Measurements from ENCODE around the gene PM20D2. TPM values are rescaled to one million over a fixed set of nuclear protein-coding genes. Genes with fewer than 3 reads are reported as not detected.

The PM20D2 gene
- total RNA-seq, 2 experiments from 2014 or later, result 18.9 to 20.6 TPM

DNA sequence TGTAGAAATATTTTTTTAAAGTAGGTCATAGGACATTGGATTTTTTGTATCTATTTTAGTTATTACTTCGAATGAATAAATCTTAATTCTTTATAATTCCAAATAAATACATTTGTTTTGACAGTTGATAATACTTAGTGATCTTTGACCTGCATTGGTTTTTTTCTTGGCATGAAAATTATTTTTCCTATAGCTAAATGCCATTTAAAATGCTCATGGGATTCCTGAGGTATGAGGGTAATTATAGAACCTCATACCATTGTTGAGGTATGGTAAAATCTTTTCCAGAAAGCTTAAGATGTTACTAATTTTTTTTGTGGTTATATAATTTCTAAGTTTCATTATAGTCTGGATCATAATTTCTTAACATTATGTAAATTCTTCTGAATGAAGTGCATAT, 8.3 kb downstream of the PM20D2 start:
- peaks cover 17% of the 10 kb centered on the region for H3K4me1 Mint-ChIP-seq
- no peak for ATAC-seq (ENCODE audit: low read depth)
- peaks cover 26% of the 10 kb centered on the region for H3K36me3 Mint-ChIP-seq
- H3K4me3 Mint-ChIP-seq, result no peak overlapping the region
- POLR2A ChIA-PET, result no interaction called here
- no peak overlapping the region for H3K27ac Mint-ChIP-seq
- no peak for DNase-seq
- H3K27me3 Mint-ChIP-seq, result no peaks in the 10 kb centered on the region
- H3K9me3 Mint-ChIP-seq, result no peaks in the 10 kb centered on the region

DNA sequence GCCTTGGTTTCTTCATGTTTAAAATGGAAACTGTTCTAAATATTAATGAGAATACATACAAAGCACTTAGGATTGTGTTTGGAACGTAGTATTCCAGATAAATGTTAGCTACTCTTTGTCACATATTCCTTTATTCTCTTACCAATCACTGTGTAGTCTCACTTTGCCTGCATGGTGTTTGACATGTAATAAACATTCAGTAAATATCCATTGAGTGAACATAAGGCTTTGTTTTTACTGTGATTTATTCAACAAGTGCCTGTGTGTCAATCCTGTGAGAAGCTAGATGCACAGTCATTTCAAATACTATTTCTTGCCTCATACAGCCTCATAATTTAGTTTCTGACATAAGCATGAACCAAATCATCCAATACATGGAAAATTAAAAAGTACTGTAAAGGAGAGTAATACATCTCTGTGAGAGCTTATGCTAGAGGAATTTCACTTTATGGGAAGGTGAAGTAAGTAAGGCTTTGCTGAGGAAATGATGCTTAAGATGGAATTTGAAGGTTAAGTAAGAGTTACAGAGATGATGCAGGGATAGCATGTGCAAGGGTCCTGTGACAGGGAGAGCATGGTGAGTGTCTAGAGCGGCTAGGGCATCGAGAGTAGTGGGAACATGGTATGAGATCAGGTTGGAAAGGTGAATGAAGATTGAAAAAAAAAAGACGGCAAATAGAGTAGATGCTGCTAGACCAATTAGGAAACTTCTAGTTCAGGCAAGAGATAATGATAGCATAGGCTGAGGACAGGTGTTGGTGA, 14.7 kb downstream of the PM20D2 start:
- Mint-ChIP-seq H3K9me3 (no peaks in the 10 kb centered on the region), H3K36me3 (peaks cover 26% of the 10 kb centered on the region), H3K4me1 (peaks cover 3% of the 10 kb centered on the region), H3K4me3 (no peak overlapping the region), H3K27me3 (no peaks in the 10 kb centered on the region), H3K27ac (no peak overlapping the region)
- DNase-seq (no peak), ATAC-seq (ENCODE audit: low read depth) (no peak)
- POLR2A ChIA-PET, result no interaction called here

DNA sequence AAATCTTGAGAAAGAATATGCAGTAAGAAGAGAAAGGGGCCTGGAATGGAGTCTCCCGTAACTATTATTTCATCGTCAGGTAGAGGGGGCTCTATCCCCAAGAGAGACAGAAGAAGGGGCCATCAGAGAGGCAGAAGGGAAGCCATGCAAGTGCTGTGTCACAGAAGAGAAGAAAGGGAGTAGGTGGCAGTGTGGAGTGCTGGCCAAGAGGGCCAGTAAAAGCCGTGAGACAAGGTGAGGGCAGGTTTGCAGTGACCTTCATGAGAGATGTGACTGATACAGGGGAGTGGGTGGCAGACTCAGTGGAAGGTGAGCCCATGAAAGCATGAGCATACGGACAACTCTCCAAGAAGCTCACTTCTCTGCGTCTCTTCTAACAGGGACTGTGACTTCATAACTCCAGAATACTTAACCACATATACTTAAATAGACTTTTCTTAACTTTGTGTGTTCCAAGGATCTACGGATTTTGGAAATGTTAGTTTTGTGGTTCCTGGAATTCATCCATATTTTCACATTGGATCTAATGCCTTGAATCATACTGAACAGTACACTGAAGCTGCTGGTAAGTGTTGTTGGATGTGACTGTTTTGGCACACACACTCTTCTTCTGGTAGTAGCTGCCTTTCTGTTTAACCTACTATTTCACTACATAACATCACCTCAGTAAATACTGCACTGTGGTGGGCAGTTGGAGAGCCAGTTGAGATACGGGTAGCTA, 15.6 kb downstream of the PM20D2 start:
- DNase-seq, result no peak
- Mint-ChIP-seq H3K27me3 (no peaks in the 10 kb centered on the region), H3K4me1 (peaks cover under 1% of the 10 kb centered on the region), H3K9me3 (no peaks in the 10 kb centered on the region), H3K27ac (peak overlapping the region; percentile 17), H3K36me3 (peaks cover 24% of the 10 kb centered on the region), H3K4me3 (no peak overlapping the region)
- POLR2A ChIA-PET, result no interaction called here
- ATAC-seq (ENCODE audit: low read depth), result no peak

DNA sequence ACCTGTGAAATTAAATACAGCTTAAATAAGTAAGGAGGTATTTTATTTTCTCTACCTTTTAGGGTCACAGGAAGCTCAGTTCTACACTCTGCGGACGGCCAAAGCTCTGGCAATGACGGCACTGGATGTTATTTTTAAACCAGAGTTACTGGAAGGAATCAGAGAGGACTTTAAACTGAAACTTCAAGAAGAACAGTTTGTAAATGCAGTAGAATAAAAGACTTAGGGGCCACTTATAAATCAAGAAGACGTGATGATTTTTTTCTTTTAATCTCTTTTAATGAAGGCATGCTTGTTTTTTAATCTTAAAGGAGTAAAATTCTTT, 16.2 kb downstream of the PM20D2 start:
- Mint-ChIP-seq H3K9me3 (no peaks in the 10 kb centered on the region), H3K4me3 (no peak overlapping the region), H3K4me1 (no peaks in the 10 kb centered on the region), H3K36me3 (peaks cover 24% of the 10 kb centered on the region), H3K27ac (no peak overlapping the region), H3K27me3 (no peaks in the 10 kb centered on the region)
- POLR2A ChIA-PET, result no interaction called here
- no peak for ATAC-seq (ENCODE audit: low read depth)
- DNase-seq, result no peak

DNA sequence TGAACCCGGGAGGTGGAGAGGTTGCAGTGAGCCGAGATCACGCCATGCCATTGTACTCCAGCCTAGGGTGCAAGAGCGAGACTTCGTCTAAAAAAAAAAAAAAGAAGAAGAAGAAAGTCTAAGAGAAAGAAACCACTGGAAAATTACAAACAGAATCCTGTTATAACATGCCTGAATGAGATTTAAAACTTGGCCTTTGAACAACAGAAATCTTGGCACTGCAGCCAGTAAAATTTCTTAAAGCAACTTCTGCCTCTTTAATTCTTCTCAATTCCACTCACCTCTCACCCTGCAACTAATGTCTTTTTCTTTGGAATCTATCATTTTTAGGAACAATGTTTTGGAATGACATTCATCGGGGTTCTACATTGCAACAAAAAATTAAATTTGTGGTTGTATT, 26.3 kb downstream of the PM20D2 start:
- no peaks in the 10 kb centered on the region for H3K36me3 Mint-ChIP-seq
- no peak overlapping the region for H3K4me3 Mint-ChIP-seq
- H3K9me3 Mint-ChIP-seq, result no peaks in the 10 kb centered on the region
- H3K4me1 Mint-ChIP-seq, result no peaks in the 10 kb centered on the region
- no peak for ATAC-seq (ENCODE audit: low read depth)
- DNase-seq, result no peak
- POLR2A ChIA-PET, result no interaction called here
- H3K27me3 Mint-ChIP-seq, result peaks cover 2% of the 10 kb centered on the region
- no peak overlapping the region for H3K27ac Mint-ChIP-seq

DNA sequence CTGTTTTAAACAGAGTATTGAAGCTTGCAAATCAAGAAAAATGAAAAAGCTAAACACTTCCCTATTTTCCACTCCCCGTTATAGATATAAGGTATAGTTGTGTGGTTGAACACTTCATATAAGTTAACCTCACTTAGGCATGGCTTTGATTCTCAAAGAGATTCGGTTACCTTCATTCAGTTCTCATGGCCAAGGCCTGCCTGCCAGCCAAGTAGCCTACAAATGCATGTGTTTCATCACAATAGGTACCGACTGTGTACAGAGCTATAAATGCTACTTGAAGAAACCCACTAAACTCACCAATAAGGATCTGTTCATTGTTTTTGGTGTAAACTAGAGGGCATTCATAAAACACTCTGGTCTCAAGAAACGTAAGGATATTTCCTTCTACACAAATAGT, 27.8 kb downstream of the PM20D2 start:
- H3K9me3 Mint-ChIP-seq, result no peaks in the 10 kb centered on the region
- DNase-seq, result no peak
- no peak overlapping the region for H3K4me3 Mint-ChIP-seq
- H3K4me1 Mint-ChIP-seq, result no peaks in the 10 kb centered on the region
- no peaks in the 10 kb centered on the region for H3K36me3 Mint-ChIP-seq
- no peak overlapping the region for H3K27ac Mint-ChIP-seq
- POLR2A ChIA-PET, result no interaction called here
- peaks cover 2% of the 10 kb centered on the region for H3K27me3 Mint-ChIP-seq
- no peak for ATAC-seq (ENCODE audit: low read depth)

DNA sequence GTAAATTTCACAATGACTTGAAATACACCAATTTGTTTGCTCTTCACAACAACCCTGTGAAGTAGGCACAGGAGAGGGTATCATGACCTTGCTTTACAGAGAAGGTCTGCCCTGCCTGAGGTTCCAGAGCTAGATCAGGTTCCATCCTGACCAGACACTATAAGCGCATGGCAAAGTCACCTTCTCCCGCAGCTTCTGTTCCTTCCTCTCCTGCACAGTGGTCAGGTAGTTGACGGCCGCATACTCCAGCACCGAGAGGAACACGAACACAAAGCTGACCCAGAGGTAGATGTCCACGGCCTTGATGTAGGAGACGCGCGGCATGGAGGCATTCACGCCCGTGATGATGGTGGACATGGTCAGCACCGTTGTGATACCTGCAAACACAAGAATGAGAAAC, 34.3 kb downstream of the PM20D2 start:
- Mint-ChIP-seq H3K36me3 (no peaks in the 10 kb centered on the region), H3K4me3 (no peak overlapping the region), H3K27me3 (peaks cover 17% of the 10 kb centered on the region), H3K9me3 (no peaks in the 10 kb centered on the region), H3K27ac (no peak overlapping the region), H3K4me1 (no peaks in the 10 kb centered on the region)
- ATAC-seq (ENCODE audit: low read depth) (no peak), DNase-seq (no peak)
- POLR2A ChIA-PET, result no interaction called here

DNA sequence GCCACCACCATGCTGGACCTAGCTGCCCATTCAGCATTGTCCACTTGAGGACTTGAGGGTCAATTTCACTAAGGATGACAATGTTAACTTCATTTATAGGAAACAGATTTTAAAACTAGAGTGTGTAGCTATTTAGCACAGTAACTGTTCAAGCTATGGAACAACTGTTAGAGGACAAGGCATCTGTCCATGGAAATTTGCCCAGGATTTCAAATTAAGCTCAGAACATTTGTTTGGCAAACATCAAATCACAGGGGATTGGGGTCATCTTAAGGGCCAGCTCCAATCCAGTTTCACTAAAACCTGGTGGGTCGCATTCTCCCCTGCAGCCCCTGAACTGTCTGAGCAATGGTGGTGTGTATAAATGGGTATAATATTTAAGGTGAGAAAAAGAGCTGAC, 35.1 kb downstream of the PM20D2 start:
- no peak overlapping the region for H3K4me3 Mint-ChIP-seq
- H3K9me3 Mint-ChIP-seq, result no peaks in the 10 kb centered on the region
- peaks cover 17% of the 10 kb centered on the region for H3K27me3 Mint-ChIP-seq
- no peak for DNase-seq
- ATAC-seq (ENCODE audit: low read depth), result no peak
- POLR2A ChIA-PET, result no interaction called here
- H3K4me1 Mint-ChIP-seq, result no peaks in the 10 kb centered on the region
- no peak overlapping the region for H3K27ac Mint-ChIP-seq
- H3K36me3 Mint-ChIP-seq, result no peaks in the 10 kb centered on the region

DNA sequence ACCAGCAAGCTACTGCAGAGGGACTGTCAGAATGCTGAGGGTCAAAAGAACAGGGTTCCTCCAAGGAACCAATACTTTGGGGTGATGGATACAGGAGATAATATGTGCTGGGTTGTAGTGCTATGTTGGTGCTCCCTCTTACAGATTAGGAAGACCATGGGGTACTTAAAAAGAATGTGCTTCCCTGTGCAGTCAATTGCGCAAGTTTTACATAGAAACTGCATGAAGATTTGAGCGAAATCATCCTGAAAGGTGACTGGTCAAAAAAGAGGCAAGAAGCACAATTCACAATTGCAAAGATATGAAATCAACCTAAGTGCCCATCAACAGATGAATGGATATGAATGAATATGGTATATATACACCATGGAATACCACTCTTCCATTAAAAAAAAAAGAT, 37.4 kb downstream of the PM20D2 start:
- no peaks in the 10 kb centered on the region for H3K4me1 Mint-ChIP-seq
- H3K27ac Mint-ChIP-seq, result no peak overlapping the region

DNA sequence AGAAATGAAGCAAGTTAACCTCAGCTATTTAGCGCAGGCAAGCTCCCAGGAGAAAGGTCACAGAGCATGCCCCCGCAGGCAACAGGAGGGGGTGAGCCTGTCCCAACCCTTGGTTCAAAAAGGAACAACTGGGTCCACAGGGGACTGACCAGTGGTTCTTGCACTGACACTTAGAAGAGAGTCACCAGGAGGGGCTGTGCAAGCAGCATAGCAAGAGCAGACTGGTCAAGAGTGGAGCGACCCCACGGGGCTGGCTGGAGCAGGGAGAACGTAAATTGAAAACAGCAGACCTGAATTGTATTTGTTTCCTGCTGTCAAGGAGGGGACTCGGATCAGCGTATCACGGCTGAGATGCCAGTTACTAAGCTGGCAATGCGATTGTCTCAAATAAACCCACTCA, 38.5 kb downstream of the PM20D2 start:
- no peak overlapping the region for H3K4me3 Mint-ChIP-seq
- H3K27ac Mint-ChIP-seq, result no peak overlapping the region
- H3K4me1 Mint-ChIP-seq, result no peaks in the 10 kb centered on the region
- DNase-seq, result no peak
- POLR2A ChIA-PET, result interaction anchor here (0.7 kb wide), 1 partner anchor 1863 kb away, joined by 5 read pairs; no protein-coding TSS in a partner anchor
- H3K36me3 Mint-ChIP-seq, result no peaks in the 10 kb centered on the region
- peaks cover 15% of the 10 kb centered on the region for H3K27me3 Mint-ChIP-seq
- no peaks in the 10 kb centered on the region for H3K9me3 Mint-ChIP-seq
- ATAC-seq (ENCODE audit: low read depth), result no peak

More for the DNA sequence above, 37.4 kb downstream of the PM20D2 start:
- Mint-ChIP-seq H3K27me3 (peaks cover 18% of the 10 kb centered on the region), H3K9me3 (no peaks in the 10 kb centered on the region), H3K4me3 (no peak overlapping the region), H3K36me3 (no peaks in the 10 kb centered on the region)
- no peak for ATAC-seq (ENCODE audit: low read depth)
- POLR2A ChIA-PET, result no interaction called here
- DNase-seq, result no peak

DNA sequence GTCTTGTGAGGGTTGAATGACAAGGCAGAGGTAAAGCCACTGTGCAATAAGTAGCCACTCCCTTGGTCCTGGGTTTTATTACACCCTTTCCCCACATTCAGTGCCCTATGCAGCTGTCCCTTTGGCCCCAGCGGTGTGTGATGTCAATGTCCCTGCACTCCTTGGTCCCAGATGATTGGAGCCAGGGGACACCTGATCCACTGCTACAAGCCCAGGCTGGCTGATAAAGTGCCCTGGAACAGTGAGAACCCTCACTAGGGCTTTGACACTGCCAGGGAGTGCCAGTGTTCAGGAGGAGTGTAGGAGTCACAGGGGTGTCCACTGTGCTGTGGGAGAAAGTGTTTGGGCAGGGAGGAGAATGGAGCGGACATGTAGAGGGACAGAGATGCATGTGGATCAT, 40.9 kb downstream of the PM20D2 start:
- Mint-ChIP-seq H3K4me1 (no peaks in the 10 kb centered on the region), H3K9me3 (no peaks in the 10 kb centered on the region), H3K27me3 (peaks cover 5% of the 10 kb centered on the region), H3K36me3 (no peaks in the 10 kb centered on the region), H3K27ac (no peak overlapping the region), H3K4me3 (no peak overlapping the region)
- ATAC-seq (ENCODE audit: low read depth) (no peak), DNase-seq (no peak)
- POLR2A ChIA-PET, result no interaction called here

DNA sequence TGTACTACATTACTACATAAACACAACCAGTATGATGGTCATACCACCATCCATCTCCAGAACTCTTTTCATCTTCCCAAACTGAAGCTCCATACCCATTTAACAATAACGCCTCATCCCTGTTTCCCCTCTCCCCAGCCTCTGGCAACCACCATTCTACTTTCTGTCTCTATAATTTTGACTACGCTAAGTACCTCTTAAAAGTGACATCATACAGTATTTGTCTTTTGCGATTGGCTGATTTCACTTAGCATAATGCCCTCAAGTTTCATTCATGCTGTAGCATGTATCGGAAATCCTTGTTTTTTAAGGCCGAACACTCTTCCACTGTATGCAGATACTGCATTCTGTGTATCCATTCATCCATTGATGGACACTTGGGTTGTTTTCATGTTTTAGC, 41.6 kb downstream of the PM20D2 start:
- DNase-seq (no peak), ATAC-seq (ENCODE audit: low read depth) (no peak)
- Mint-ChIP-seq H3K27ac (no peak overlapping the region), H3K27me3 (peaks cover 5% of the 10 kb centered on the region), H3K36me3 (no peaks in the 10 kb centered on the region), H3K4me1 (no peaks in the 10 kb centered on the region), H3K9me3 (no peaks in the 10 kb centered on the region), H3K4me3 (no peak overlapping the region)
- POLR2A ChIA-PET, result no interaction called here

DNA sequence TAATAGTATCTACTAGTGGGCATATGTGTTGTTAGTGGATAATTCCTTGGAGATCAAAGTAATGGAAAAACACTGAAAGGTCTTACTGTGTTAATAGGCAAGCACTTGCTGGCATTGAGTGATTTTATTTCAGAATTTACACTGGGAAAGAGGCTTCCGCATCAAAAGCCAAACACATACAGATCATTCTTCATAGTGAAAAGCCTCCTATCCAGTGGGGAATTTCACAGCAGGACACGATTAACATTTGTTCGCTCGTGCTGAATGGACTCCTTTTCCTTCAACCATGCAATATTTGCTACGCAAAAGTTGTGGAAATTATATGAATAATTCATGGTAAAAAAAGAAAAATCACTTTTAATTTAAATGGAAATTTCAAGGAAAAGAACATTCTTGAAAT, 44.9 kb downstream of the PM20D2 start:
- DNase-seq (no peak), ATAC-seq (ENCODE audit: low read depth) (no peak)
- no peaks in the 10 kb centered on the region for H3K4me1 Mint-ChIP-seq
- peaks cover 8% of the 10 kb centered on the region for H3K27me3 Mint-ChIP-seq
- H3K36me3 Mint-ChIP-seq, result no peaks in the 10 kb centered on the region
- no peak overlapping the region for H3K4me3 Mint-ChIP-seq
- POLR2A ChIA-PET, result no interaction called here
- H3K27ac Mint-ChIP-seq, result no peak overlapping the region
- peaks cover 7% of the 10 kb centered on the region for H3K9me3 Mint-ChIP-seq

DNA sequence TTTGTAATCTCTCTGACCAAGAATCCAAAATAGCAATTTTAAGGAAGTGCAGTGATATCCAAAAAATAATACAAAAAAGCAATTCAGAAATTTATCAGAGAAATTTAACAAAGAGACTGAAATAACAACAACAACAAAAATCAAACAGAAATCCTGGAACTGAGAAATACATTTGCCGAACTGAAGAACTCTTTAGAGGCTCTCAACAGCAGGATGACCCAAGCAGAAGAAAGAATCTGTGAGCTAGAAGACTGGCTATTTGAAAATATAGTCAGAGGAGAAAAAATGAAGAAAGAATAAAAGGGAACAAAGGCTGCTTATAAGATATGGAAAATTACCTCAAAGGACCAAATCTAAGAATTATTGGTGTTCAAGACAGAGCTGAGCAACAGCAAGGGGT, 48.7 kb downstream of the PM20D2 start:
- DNase-seq (no peak), ATAC-seq (ENCODE audit: low read depth) (no peak)
- no peak overlapping the region for H3K4me3 Mint-ChIP-seq
- H3K27me3 Mint-ChIP-seq, result peaks cover 16% of the 10 kb centered on the region
- H3K36me3 Mint-ChIP-seq, result no peaks in the 10 kb centered on the region
- peaks cover 9% of the 10 kb centered on the region for H3K9me3 Mint-ChIP-seq
- POLR2A ChIA-PET, result no interaction called here
- no peaks in the 10 kb centered on the region for H3K4me1 Mint-ChIP-seq
- no peak overlapping the region for H3K27ac Mint-ChIP-seq
